HUES6 (cell line): Measurements from ENCODE around the gene URGCP.
"Not testable (repeated sequence)": the region's sequence is repeated elsewhere in the genome, so short reads cannot be mapped to it uniquely, and the experiment has no call there.

Experiments
- H3K27ac ChIP-seq: 2 replicates; pipeline ENCODE4 v1.7.0; 2013; ENCODE audit warnings: low read depth, mild to moderate bottlenecking, low read length, inconsistent platforms
- H3K27me3 ChIP-seq: 2 replicates; pipeline ENCODE4 v1.6.1; 2013; ENCODE audit warnings: low read length; ENCODE audit not compliant: control insufficient read depth, insufficient read depth
- H3K36me3 ChIP-seq: 2 replicates; pipeline ENCODE4 v1.6.1; 2013; ENCODE audit warnings: low read length; ENCODE audit not compliant: control insufficient read depth, insufficient read depth
- H3K4me1 ChIP-seq: 2 replicates; pipeline ENCODE4 v1.6.1; 2013; ENCODE audit warnings: low read length; ENCODE audit not compliant: control insufficient read depth, insufficient read depth
- H3K4me3 ChIP-seq: 2 replicates; pipeline ENCODE4 v1.5.1; 2013; ENCODE audit warnings: low read depth, low read length
- H3K9ac ChIP-seq: one replicate; pipeline ENCODE4 v1.6.1; 2013; ENCODE audit warnings: mild to moderate bottlenecking, low read length
- H3K9me3 ChIP-seq: 2 replicates; pipeline ENCODE4 v1.6.1; 2013; ENCODE audit warnings: low read depth, low read length; ENCODE audit not compliant: control insufficient read depth, insufficient read depth

The URGCP gene

GRCh38 chr7:43914795-43915194 lies 8.4 kb upstream of the URGCP start:
- Histone ChIP-seq H3K9ac (no peak overlapping the region), H3K4me1 (peaks cover 5% of the 10 kb centered on the region), H3K4me3 (no peak overlapping the region), H3K27me3 (no peaks in the 10 kb centered on the region), H3K9me3 (peaks cover 9% of the 10 kb centered on the region), H3K36me3 (peaks cover 3% of the 10 kb centered on the region; the same call in 1 of the 2 replicates), H3K27ac (no peak overlapping the region)

GRCh38 chr7:43905956-43906330 lies 453 bp downstream of the URGCP start:
- Histone ChIP-seq H3K27ac (no peak overlapping the region), H3K9ac (peak overlapping the region; percentile 47)

GRCh38 chr7:43905209-43905946 lies 1.0 kb downstream of the URGCP start:
- Histone ChIP-seq H3K9me3 (no peaks in the 10 kb centered on the region), H3K4me1 (peaks cover 20% of the 10 kb centered on the region), H3K4me3 (peak overlapping the region; percentile 74), H3K27ac (no peak overlapping the region), H3K9ac (peak overlapping the region; percentile 47), H3K36me3 (no peaks in the 10 kb centered on the region), H3K27me3 (peaks cover 3% of the 10 kb centered on the region; the same call in 1 of the 2 replicates)

More at GRCh38 chr7:43905956-43906330, 453 bp downstream of the URGCP start:
- H3K27me3 ChIP-seq = peaks cover 3% of the 10 kb centered on the region; the same call in 1 of the 2 replicates
- peaks cover 20% of the 10 kb centered on the region for H3K4me1 ChIP-seq
- H3K9me3 ChIP-seq = no peaks in the 10 kb centered on the region
- H3K4me3 ChIP-seq = peak overlapping the region; percentile 74
- no peaks in the 10 kb centered on the region for H3K36me3 ChIP-seq

GRCh38 chr7:43904533-43905208 lies 1.7 kb downstream of the URGCP start:
- Histone ChIP-seq H3K27me3 (peaks cover 3% of the 10 kb centered on the region; the same call in 1 of the 2 replicates), H3K4me1 (peaks cover 20% of the 10 kb centered on the region), H3K4me3 (peak overlapping the region; percentile 74), H3K9me3 (no peaks in the 10 kb centered on the region), H3K36me3 (no peaks in the 10 kb centered on the region), H3K9ac (no peak overlapping the region), H3K27ac (no peak overlapping the region)

- Histone ChIP-seq H3K9ac (no peak overlapping the region), H3K36me3 (no peaks in the 10 kb centered on the region), H3K4me1 (peaks cover 20% of the 10 kb centered on the region), H3K27ac (no peak overlapping the region), H3K4me3 (no peak overlapping the region), H3K27me3 (peaks cover under 1% of the 10 kb centered on the region; the same call in 1 of the 2 replicates), H3K9me3 (no peaks in the 10 kb centered on the region)
Measured at GRCh38 chr7:43902542-43903054, 3.8 kb downstream of the URGCP start.

- H3K36me3 ChIP-seq, H3K4me1 ChIP-seq, H3K27me3 ChIP-seq, H3K4me3 ChIP-seq, H3K27ac ChIP-seq, H3K9ac ChIP-seq, H3K9me3 ChIP-seq: not testable (repeated sequence)
Measured at GRCh38 chr7:43898571-43898970, 7.8 kb downstream of the URGCP start.

GRCh38 chr7:43895847-43896415 lies 10.5 kb downstream of the URGCP start:
- Histone ChIP-seq H3K9ac (no peak overlapping the region), H3K36me3 (no peaks in the 10 kb centered on the region), H3K4me3 (no peak overlapping the region), H3K27me3 (no peaks in the 10 kb centered on the region), H3K27ac (no peak overlapping the region), H3K4me1 (no peaks in the 10 kb centered on the region), H3K9me3 (no peaks in the 10 kb centered on the region)

- no peaks in the 10 kb centered on the region for H3K4me1 ChIP-seq
Measured at GRCh38 chr7:43891069-43891955, 15.1 kb downstream of the URGCP start.

GRCh38 chr7:43890468-43890867 lies 15.9 kb downstream of the URGCP start:
- H3K9me3 ChIP-seq = no peaks in the 10 kb centered on the region
- H3K9ac ChIP-seq = no peak overlapping the region

More at GRCh38 chr7:43891069-43891955, 15.1 kb downstream of the URGCP start:
- Histone ChIP-seq H3K9me3 (no peaks in the 10 kb centered on the region), H3K4me3 (no peak overlapping the region), H3K27me3 (no peaks in the 10 kb centered on the region), H3K9ac (no peak overlapping the region), H3K27ac (no peak overlapping the region), H3K36me3 (no peaks in the 10 kb centered on the region; the same call in 1 of the 2 replicates)

More at GRCh38 chr7:43890468-43890867, 15.9 kb downstream of the URGCP start:
- H3K4me3 ChIP-seq = no peak overlapping the region
- H3K27me3 ChIP-seq = no peaks in the 10 kb centered on the region
- H3K36me3 ChIP-seq = peaks cover 6% of the 10 kb centered on the region
- H3K4me1 ChIP-seq = no peaks in the 10 kb centered on the region
- no peak overlapping the region for H3K27ac ChIP-seq
